ENCODE measurements around the gene GPBAR1.
"Not testable (repeated sequence)": the region's sequence is repeated elsewhere in the genome, so short reads cannot be mapped to it uniquely, and the experiment has no call there.

GPBAR1 gene

GRCh38 chr2:218311541-218312266 is 50.9 kb downstream of the GPBAR1 start:
- DNase-seq = not testable (repeated sequence)

DNA sequence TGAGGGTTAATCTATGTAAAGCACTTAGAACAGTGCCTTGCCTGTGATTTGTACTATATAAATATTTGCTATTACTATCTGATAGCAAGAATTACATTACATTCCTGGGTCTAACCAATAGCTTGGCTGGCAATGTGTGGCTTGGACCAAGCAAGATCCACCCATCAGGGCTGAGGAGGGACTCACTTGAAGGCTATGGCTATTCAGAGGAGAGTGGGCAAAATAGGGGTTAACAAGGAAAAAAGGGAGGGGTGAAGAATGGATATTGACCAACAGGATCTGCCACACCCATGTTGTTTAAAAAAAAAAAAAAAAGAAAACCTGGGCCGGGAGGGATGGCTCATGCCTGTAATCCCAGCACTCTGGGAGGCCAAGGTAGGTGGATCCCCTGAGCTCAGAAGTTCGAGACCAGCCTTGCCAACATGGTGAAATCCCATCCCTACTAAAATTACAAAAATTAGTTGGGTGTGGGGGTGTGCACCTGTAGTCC is 51.5 kb downstream of the GPBAR1 start:
- DNase-seq = no peak

- DNase-seq = no peak
Measured at GRCh38 chr2:218313356-218313755, 52.5 kb downstream of the GPBAR1 start.

Data from stimulated activated CD4-positive, alpha-beta T cell treated with anti-CD3 and anti-CD28 coated beads, Interleukin-4, amount 100 ng/mL, for 4 hours (primary cell).